Islet of Langerhans (tissue), 1 donor: Measurements from ENCODE around the gene STX18.

ENCODE experiments used
- FAIRE-seq: peaks from one replicate; lab custom pipeline; 2011; peaks lifted over from hg19 to GRCh38; lab: Jason Lieb, UNC

Gene STX18

GRCh38 chr4:4377732-4378460 lies 164.0 kb downstream of the STX18 start:
- FAIRE-seq, result no peak

- FAIRE-seq, result no peak
Measured at GRCh38 chr4:4377191-4377590, 164.7 kb downstream of the STX18 start.

GRCh38 chr4:4376074-4376473 lies 165.8 kb downstream of the STX18 start:
- no peak for FAIRE-seq

GRCh38 chr4:4374388-4375098 lies 167.3 kb downstream of the STX18 start:
- no peak for FAIRE-seq
